Measurements from ENCODE around the gene TMEM190.
"Not testable (repeated sequence)": the region's sequence is repeated elsewhere in the genome, so short reads cannot be mapped to it uniquely, and the experiment has no call there.

The TMEM190 gene

GRCh38 chr19:55391702-55392615 is 15.3 kb downstream of the TMEM190 start:
- DNase-seq, result no peak

GRCh38 chr19:55392820-55393761 is 16.5 kb downstream of the TMEM190 start:
- no peak for DNase-seq

GRCh38 chr19:55398200-55398925 is 21.7 kb downstream of the TMEM190 start:
- no peak for DNase-seq

- no peak for DNase-seq
Observed at GRCh38 chr19:55400281-55401087, 23.9 kb downstream of the TMEM190 start.

- DNase-seq, result not testable (repeated sequence)
Observed at GRCh38 chr19:55401390-55401789, 24.8 kb downstream of the TMEM190 start.

GRCh38 chr19:55402509-55402908 is 25.9 kb downstream of the TMEM190 start:
- no peak for DNase-seq

- no peak for DNase-seq
Observed at GRCh38 chr19:55405638-55406037, 29.0 kb downstream of the TMEM190 start.

GRCh38 chr19:55406091-55406825 is 29.6 kb downstream of the TMEM190 start:
- no peak for DNase-seq

- DNase-seq, result peak; percentile 44
Observed at GRCh38 chr19:55406826-55407549, 30.4 kb downstream of the TMEM190 start.

- not testable (repeated sequence) for DNase-seq
Observed at GRCh38 chr19:55407550-55407799, 30.8 kb downstream of the TMEM190 start, which contains the start of gene UBE2S. TSS of gene UBE2S (minus strand) at chr19:55407788. CDS start at chr19:55407589, 199 bp downstream.

- DNase-seq, result peak; percentile 99
Observed at GRCh38 chr19:55407800-55408532, 31.3 kb downstream of the TMEM190 start.

GRCh38 chr19:55408533-55408872 is 31.9 kb downstream of the TMEM190 start:
- DNase-seq, result no peak

GRCh38 chr19:55409179-55409578 is 32.6 kb downstream of the TMEM190 start:
- DNase-seq, result not testable (repeated sequence)

GRCh38 chr19:55410168-55410567 is 33.5 kb downstream of the TMEM190 start:
- DNase-seq, result no peak

- peak; percentile 80 for DNase-seq
Observed at GRCh38 chr19:55418185-55418584, 41.6 kb downstream of the TMEM190 start.

GRCh38 chr19:55419103-55419502 is 42.5 kb downstream of the TMEM190 start:
- no peak for DNase-seq

GRCh38 chr19:55419624-55420236 is 43.1 kb downstream of the TMEM190 start:
- no peak for DNase-seq

GRCh38 chr19:55421281-55421680 is 44.7 kb downstream of the TMEM190 start:
- DNase-seq, result not testable (repeated sequence)

- no peak for DNase-seq
Observed at GRCh38 chr19:55423225-55424005, 46.8 kb downstream of the TMEM190 start.
